ENCODE results near the gene FFAR4.

FFAR4 gene

GRCh38 chr10:93573051-93573909 is 6.8 kb downstream of the FFAR4 start:
- no peak overlapping the region for H3K56ac ChIP-seq (ENCODE audit: low read length)
- H3K4ac ChIP-seq (ENCODE audit: low read depth, low read length), result no peak overlapping the region
- H3K18ac ChIP-seq (ENCODE audit: low read length), result no peak overlapping the region
- no peak for DNase-seq
- no peak overlapping the region for H2BK5ac ChIP-seq (ENCODE audit: low read length)
- H4K5ac ChIP-seq (ENCODE audit: low read length), result no peak overlapping the region
- H3K79me1 ChIP-seq (ENCODE audit: low read length), result no peaks in the 10 kb centered on the region
- H2BK15ac ChIP-seq (replicated peaks; ENCODE audit: low read depth), result no peak overlapping the region
- H3K4me3 ChIP-seq (ENCODE audit: low read length), result no peak overlapping the region
- no peak overlapping the region for H2AK5ac ChIP-seq (ENCODE audit: low read length)
- H3K4me2 ChIP-seq (ENCODE audit: low read length), result no peak overlapping the region
- H3K36me3 ChIP-seq (ENCODE audit: control insufficient read depth, insufficient read depth, low read length), result no peaks in the 10 kb centered on the region
- WGBS (ENCODE audit: extremely low coverage, insufficient coverage, low lambda C conversion rate), result no CpG with 5 or more reads among the region's 10 CpGs
- no peaks in the 10 kb centered on the region for H3K79me2 ChIP-seq (ENCODE audit: control insufficient read depth, insufficient read depth, low read length)
- no peak overlapping the region for H2BK120ac ChIP-seq (ENCODE audit: low read depth, low read length)
- no peak overlapping the region for H3K27ac ChIP-seq (ENCODE audit: low read depth, low read length)
- peaks cover 8% of the 10 kb centered on the region for H3K27me3 ChIP-seq (ENCODE audit: insufficient read depth, low read length, poor library complexity)
- no peak overlapping the region for H3K9ac ChIP-seq (ENCODE audit: low read length)
- no peak overlapping the region for H4K8ac ChIP-seq (ENCODE audit: low read depth, low read length)
- no peak overlapping the region for H3K23ac ChIP-seq (ENCODE audit: low read length)
- H3K4me1 ChIP-seq (ENCODE audit: control insufficient read depth, low read depth, low read length), result peaks cover 10% of the 10 kb centered on the region

GRCh38 chr10:93573924-93574323 is 7.5 kb downstream of the FFAR4 start:
- Histone ChIP-seq H4K5ac (ENCODE audit: low read length) (no peak overlapping the region), H3K18ac (ENCODE audit: low read length) (no peak overlapping the region), H3K4me2 (ENCODE audit: low read length) (no peak overlapping the region), H3K9ac (ENCODE audit: low read length) (no peak overlapping the region), H2AK5ac (ENCODE audit: low read length) (no peak overlapping the region), H3K79me2 (ENCODE audit: control insufficient read depth, insufficient read depth, low read length) (no peaks in the 10 kb centered on the region), H3K4me1 (ENCODE audit: control insufficient read depth, low read depth, low read length) (peaks cover 10% of the 10 kb centered on the region), H2BK5ac (ENCODE audit: low read length) (no peak overlapping the region), H2BK120ac (ENCODE audit: low read depth, low read length) (no peak overlapping the region), H3K23ac (ENCODE audit: low read length) (no peak overlapping the region), H2BK15ac (replicated peaks; ENCODE audit: low read depth) (no peak overlapping the region), H3K27me3 (ENCODE audit: insufficient read depth, low read length, poor library complexity) (peaks cover 3% of the 10 kb centered on the region), H3K27ac (ENCODE audit: low read depth, low read length) (no peak overlapping the region), H4K8ac (ENCODE audit: low read depth, low read length) (no peak overlapping the region), H3K4me3 (ENCODE audit: low read length) (no peak overlapping the region), H3K4ac (ENCODE audit: low read depth, low read length) (no peak overlapping the region), H3K79me1 (ENCODE audit: low read length) (no peaks in the 10 kb centered on the region), H3K36me3 (ENCODE audit: control insufficient read depth, insufficient read depth, low read length) (no peaks in the 10 kb centered on the region), H3K56ac (ENCODE audit: low read length) (no peak overlapping the region)
- DNase-seq, result no peak
- WGBS (ENCODE audit: extremely low coverage, insufficient coverage, low lambda C conversion rate), result no CpG with 5 or more reads among the region's 3 CpGs

- Histone ChIP-seq H2BK15ac (replicated peaks; ENCODE audit: low read depth) (no peak overlapping the region), H3K79me2 (ENCODE audit: control insufficient read depth, insufficient read depth, low read length) (no peaks in the 10 kb centered on the region), H3K23ac (ENCODE audit: low read length) (no peak overlapping the region), H3K27me3 (ENCODE audit: insufficient read depth, low read length, poor library complexity) (no peaks in the 10 kb centered on the region), H3K79me1 (ENCODE audit: low read length) (no peaks in the 10 kb centered on the region), H4K8ac (ENCODE audit: low read depth, low read length) (no peak overlapping the region), H2BK5ac (ENCODE audit: low read length) (no peak overlapping the region), H3K4me2 (ENCODE audit: low read length) (no peak overlapping the region), H2AK5ac (ENCODE audit: low read length) (no peak overlapping the region), H2BK120ac (ENCODE audit: low read depth, low read length) (no peak overlapping the region), H3K56ac (ENCODE audit: low read length) (no peak overlapping the region), H3K9ac (ENCODE audit: low read length) (no peak overlapping the region), H4K5ac (ENCODE audit: low read length) (no peak overlapping the region), H3K36me3 (ENCODE audit: control insufficient read depth, insufficient read depth, low read length) (no peaks in the 10 kb centered on the region), H3K4me1 (ENCODE audit: control insufficient read depth, low read depth, low read length) (peaks cover 10% of the 10 kb centered on the region), H3K27ac (ENCODE audit: low read depth, low read length) (no peak overlapping the region), H3K18ac (ENCODE audit: low read length) (no peak overlapping the region), H3K4ac (ENCODE audit: low read depth, low read length) (no peak overlapping the region), H3K4me3 (ENCODE audit: low read length) (no peak overlapping the region)
- DNase-seq, result no peak
- WGBS (ENCODE audit: extremely low coverage, insufficient coverage, low lambda C conversion rate), result no CpG with 5 or more reads among the region's 3 CpGs
Observed at GRCh38 chr10:93576888-93577287, 10.4 kb downstream of the FFAR4 start.

GRCh38 chr10:93577565-93577964 is 11.1 kb downstream of the FFAR4 start:
- Histone ChIP-seq H3K9ac (ENCODE audit: low read length) (no peak overlapping the region), H2BK5ac (ENCODE audit: low read length) (no peak overlapping the region), H3K4ac (ENCODE audit: low read depth, low read length) (no peak overlapping the region), H2AK5ac (ENCODE audit: low read length) (no peak overlapping the region), H4K8ac (ENCODE audit: low read depth, low read length) (no peak overlapping the region), H2BK120ac (ENCODE audit: low read depth, low read length) (no peak overlapping the region), H3K18ac (ENCODE audit: low read length) (no peak overlapping the region), H3K36me3 (ENCODE audit: control insufficient read depth, insufficient read depth, low read length) (no peaks in the 10 kb centered on the region), H2BK15ac (replicated peaks; ENCODE audit: low read depth) (no peak overlapping the region), H3K4me2 (ENCODE audit: low read length) (no peak overlapping the region), H3K79me2 (ENCODE audit: control insufficient read depth, insufficient read depth, low read length) (no peaks in the 10 kb centered on the region), H3K27me3 (ENCODE audit: insufficient read depth, low read length, poor library complexity) (no peaks in the 10 kb centered on the region), H3K56ac (ENCODE audit: low read length) (no peak overlapping the region), H3K4me1 (ENCODE audit: control insufficient read depth, low read depth, low read length) (peaks cover 6% of the 10 kb centered on the region), H3K79me1 (ENCODE audit: low read length) (no peaks in the 10 kb centered on the region), H3K4me3 (ENCODE audit: low read length) (no peak overlapping the region), H3K27ac (ENCODE audit: low read depth, low read length) (no peak overlapping the region), H4K5ac (ENCODE audit: low read length) (no peak overlapping the region), H3K23ac (ENCODE audit: low read length) (no peak overlapping the region)
- DNase-seq, result no peak
- WGBS (ENCODE audit: extremely low coverage, insufficient coverage, low lambda C conversion rate), result no CpG with 5 or more reads among the region's 3 CpGs

- H3K27ac ChIP-seq (ENCODE audit: low read depth, low read length), result no peak overlapping the region
- no CpG with 5 or more reads among the region's 7 CpGs for WGBS (ENCODE audit: extremely low coverage, insufficient coverage, low lambda C conversion rate)
- H3K4me2 ChIP-seq (ENCODE audit: low read length), result no peak overlapping the region
- no peaks in the 10 kb centered on the region for H3K79me2 ChIP-seq (ENCODE audit: control insufficient read depth, insufficient read depth, low read length)
- no peaks in the 10 kb centered on the region for H3K27me3 ChIP-seq (ENCODE audit: insufficient read depth, low read length, poor library complexity)
- H3K4me1 ChIP-seq (ENCODE audit: control insufficient read depth, low read depth, low read length), result no peaks in the 10 kb centered on the region
- no peak overlapping the region for H2AK5ac ChIP-seq (ENCODE audit: low read length)
- DNase-seq, result no peak
- H2BK15ac ChIP-seq (replicated peaks; ENCODE audit: low read depth), result no peak overlapping the region
- no peaks in the 10 kb centered on the region for H3K36me3 ChIP-seq (ENCODE audit: control insufficient read depth, insufficient read depth, low read length)
- no peaks in the 10 kb centered on the region for H3K79me1 ChIP-seq (ENCODE audit: low read length)
- H2BK120ac ChIP-seq (ENCODE audit: low read depth, low read length), result no peak overlapping the region
- H3K56ac ChIP-seq (ENCODE audit: low read length), result no peak overlapping the region
- no peak overlapping the region for H4K5ac ChIP-seq (ENCODE audit: low read length)
- H3K9ac ChIP-seq (ENCODE audit: low read length), result no peak overlapping the region
- no peak overlapping the region for H2BK5ac ChIP-seq (ENCODE audit: low read length)
- no peak overlapping the region for H3K23ac ChIP-seq (ENCODE audit: low read length)
- H3K4me3 ChIP-seq (ENCODE audit: low read length), result no peak overlapping the region
- no peak overlapping the region for H3K4ac ChIP-seq (ENCODE audit: low read depth, low read length)
- no peak overlapping the region for H4K8ac ChIP-seq (ENCODE audit: low read depth, low read length)
- H3K18ac ChIP-seq (ENCODE audit: low read length), result no peak overlapping the region
Observed at GRCh38 chr10:93579089-93579488, 12.6 kb downstream of the FFAR4 start.
